SH-SY5Y (cell line): ENCODE measurements around the gene ANKRD52.

Experiments
- GATA2 ChIP-seq: IDR thresholded peaks from 2 replicates; pipeline ENCODE4 v1.6.1; 2011; ENCODE audit warnings: mild to moderate bottlenecking, low read depth, low read length
- GATA3 ChIP-seq: IDR thresholded peaks from 2 replicates; pipeline ENCODE4 v1.6.1; 2011; ENCODE audit warnings: low read depth, mild to moderate bottlenecking, low read length, moderate library complexity

ANKRD52 gene

DNA sequence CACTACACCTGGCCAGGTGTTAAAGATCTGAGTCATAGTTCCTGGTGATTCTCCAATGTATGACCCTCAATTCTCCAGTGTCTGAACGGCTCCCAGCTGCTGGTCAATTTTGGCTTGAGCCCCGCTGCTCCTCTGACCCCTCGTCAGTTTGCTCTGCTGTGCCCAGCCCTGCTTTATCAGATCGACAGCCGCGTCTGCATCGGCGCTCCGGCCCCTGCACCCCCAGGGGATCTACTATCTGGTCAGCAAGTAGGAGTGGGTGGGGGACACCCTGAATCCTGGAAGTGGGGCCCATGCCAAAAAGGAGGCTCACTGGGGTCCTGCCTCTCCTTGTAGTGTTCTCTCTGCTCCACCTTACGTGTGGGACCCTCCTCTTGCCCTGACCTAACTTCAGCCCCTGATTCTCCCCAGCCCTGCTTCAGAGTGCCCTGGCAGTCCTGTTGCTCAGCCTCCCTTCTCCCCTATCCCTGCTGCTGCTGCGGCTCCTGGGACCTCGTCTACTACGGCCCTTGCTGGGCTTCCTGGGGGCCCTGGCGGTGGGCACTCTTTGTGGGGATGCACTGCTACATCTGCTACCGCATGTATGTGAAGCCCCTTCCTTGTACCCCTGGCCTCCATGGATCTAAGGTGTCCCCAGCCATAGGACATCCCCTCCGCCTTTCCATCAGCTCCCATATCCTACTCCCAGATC, 23.3 kb downstream of the ANKRD52 start:
- TF ChIP-seq GATA2 (0 out of 2 replicates have a peak, but pooled peaks have one; percentile 30), GATA3 (no peak)

DNA sequence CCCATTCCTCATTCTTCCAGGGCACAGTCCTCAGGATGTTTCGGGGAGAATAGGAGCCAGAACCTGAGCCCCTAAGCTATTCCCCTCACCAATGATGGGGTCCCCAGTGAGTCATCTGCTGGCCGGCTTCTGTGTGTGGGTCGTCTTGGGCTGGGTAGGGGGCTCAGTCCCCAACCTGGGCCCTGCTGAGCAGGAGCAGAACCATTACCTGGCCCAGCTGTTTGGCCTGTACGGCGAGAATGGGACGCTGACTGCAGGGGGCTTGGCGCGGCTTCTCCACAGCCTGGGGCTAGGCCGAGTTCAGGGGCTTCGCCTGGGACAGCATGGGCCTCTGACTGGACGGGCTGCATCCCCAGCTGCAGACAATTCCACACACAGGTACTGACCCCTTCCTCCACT, 27.0 kb downstream of the ANKRD52 start:
- no peak for TF ChIP-seq GATA2
- TF ChIP-seq GATA3 = no peak

DNA sequence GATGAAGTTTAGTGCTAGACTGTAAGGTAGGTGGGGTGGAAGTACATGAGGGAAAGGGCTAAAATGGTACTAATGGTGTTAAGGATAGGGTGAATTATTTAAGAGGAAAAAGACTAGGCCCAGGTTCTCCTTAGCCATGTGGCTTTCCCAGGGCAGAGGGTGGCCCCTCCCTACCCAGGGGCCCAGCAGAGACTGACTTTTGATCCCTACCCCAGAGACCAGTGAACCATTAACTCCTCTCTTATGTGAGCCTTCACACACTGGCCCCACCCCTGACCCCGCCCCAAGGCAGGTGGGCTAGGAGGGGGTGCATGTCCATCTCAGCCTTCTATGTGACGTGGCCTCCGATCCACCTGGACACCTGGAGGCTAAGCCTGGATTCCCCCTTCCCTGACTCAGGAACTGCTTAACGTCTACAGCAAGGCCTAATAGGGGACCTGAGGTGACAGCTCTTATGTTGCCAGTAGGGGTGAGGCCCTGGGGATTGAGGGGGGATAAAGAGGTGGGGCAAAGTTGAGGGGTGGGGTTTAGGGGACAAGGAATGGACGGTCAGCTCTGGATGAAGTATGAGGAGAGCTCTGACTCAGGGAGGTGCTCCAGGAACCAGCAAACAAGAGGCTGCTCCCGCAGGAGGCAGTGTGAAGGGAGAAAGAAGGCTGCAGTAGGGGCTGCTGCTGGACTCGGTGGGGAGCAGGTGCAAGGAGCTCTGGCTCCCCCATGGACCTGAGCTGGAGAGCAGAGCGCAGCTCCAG, 27.6 kb downstream of the ANKRD52 start:
- TF ChIP-seq GATA3 (no peak), GATA2 (no peak)

DNA sequence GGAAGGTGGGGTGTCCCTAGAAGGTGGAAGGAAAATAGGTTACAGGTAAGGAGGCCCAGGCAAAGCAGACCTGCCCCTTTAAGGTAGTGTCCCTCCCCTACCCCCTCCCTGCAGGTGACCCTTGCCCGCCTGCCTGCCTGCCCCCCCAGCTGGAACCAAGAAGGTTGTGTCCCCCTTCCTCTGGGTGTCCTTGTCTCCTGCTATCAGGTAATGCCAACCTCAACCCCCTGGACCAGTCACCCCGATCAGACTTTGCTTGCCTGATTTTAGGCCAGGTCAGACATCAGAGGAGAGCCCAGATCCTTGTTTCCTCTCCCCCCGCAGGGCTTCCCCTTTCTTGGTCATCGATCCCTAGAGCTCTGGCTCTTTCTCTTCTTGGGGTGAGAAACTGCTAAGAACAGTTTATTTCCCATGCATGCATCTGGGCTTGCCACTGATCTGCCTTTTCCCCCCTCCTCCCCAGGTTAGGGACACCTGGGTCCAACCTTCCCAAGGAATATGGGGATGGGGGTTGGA, 28.2 kb downstream of the ANKRD52 start, which contains the start of gene SLC39A5:
SLC39A5 (plus strand) TSS at position 136 of the 516 bp plus-strand sequence. CDS start 1,224 bp downstream, outside the sequence.
- no peak for TF ChIP-seq GATA3

DNA sequence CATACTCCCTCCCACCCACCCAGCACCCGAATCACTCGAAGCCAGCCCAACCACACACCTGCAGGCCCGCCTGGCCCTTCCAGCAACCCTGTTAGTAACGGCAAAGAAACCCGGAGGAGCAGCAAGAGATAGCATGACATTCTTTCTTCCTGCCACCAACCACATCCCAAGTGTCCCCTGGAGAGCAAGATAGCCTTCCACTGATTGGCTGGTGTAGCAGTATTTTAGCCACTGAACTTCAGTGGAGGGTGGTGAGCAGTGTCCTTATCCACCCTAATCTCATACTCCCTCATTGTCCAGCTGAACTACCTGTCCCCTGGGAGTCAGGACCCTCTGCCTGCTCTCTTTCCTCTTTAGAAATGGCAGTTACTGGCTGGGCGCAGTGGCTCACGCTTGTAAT, 29.1 kb downstream of the ANKRD52 start:
- TF ChIP-seq GATA3 (no peak), GATA2 (no peak)

DNA sequence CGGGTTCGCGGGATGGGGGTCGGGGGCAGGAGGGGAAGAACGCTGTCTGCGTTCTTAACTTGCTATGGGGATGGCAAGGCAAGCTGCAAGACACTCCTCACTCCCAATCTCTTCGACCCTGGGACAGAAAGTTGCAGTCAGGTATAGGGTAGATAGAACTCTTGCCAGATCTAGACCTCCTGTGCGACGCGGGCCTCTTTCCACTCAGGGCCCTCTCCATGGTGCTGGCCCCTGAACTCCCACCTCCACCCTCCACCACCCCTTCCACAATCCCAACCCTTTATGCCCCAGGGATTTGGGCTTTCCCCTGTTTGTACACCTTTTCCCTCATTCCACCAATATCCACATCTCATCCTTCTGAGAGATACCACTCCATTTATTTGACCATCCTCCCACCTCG, 33.2 kb downstream of the ANKRD52 start:
- TF ChIP-seq GATA2 (no peak), GATA3 (no peak)

DNA sequence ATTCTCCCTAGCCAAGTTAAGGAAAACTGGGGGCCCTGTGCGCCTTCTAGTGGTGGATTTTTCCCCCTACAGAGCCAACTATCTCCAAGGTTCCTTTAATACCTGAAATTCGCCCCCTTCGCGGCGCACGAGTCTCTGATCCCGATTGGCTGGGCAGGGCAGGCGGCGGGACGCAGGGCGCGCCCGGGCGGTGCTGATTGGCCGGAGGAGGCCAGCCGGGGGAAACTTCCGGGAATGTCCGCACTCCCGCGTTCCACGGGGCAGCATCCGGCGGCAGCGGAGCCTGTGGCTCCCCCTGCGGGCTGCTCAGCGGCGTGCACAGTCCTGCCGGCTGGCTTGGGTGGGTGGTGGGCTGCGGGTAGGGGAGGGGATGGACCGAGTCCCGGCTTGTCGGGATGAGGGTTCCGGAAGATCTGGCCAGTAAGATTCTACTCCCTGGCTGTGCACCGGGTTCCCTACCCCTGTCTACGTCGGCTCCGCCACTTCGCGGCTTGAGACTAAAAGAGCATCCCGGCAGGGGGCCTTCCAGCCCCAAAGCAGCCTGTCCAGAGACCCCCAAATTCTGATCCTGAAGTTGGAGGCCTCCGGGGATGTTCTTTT, 34.0 kb downstream of the ANKRD52 start, which contains the start of gene NABP2:
NABP2 (plus strand) TSS at position 241 of the 600 bp plus-strand sequence. CDS start 515 bp downstream, outside the sequence.
- TF ChIP-seq GATA3 (no peak), GATA2 (no peak)

DNA sequence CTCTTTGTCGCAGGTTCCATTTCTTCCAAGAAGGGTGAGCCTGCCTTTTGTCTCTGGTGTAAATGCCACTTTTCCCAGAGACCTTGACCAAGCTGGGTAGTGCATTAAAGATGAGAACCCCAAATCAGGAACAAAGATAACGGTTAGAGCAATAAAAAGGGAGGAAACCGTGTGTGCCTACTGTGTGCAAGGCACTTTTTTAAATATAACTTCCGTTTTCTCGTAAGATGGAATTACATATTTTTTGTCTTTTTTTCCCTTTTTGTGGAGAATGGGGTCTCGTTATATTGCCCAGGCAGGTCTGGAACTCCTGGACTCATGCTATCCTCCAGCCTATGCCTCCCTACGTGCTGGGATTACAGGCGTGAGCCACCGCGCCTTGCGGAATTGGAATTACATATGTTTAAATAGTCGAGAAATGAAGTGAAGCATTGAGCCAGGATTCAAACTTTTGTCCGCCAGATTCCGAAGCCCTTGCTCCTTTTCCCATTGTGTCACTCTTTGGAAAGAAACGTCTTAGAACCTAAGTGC, 34.5 kb downstream of the ANKRD52 start:
- TF ChIP-seq GATA3 = no peak

DNA sequence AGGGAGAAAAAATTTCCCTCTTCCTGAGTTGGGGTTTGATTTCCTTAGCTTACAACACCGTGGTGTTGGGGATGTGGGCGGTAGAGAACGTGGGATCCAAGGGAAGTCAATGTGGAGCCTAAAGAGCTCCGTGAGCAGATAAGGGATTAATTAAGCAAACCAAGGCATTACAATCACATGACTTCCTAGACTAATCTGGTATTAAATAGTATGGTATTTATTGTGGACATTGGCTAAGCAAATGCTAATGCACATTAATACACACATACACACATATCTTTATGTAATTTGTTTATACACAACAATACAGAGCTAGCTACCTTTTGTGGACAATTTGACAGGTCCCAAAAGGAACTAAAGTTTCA, 35.7 kb downstream of the ANKRD52 start:
- no peak for TF ChIP-seq GATA2
- TF ChIP-seq GATA3 = no peak

DNA sequence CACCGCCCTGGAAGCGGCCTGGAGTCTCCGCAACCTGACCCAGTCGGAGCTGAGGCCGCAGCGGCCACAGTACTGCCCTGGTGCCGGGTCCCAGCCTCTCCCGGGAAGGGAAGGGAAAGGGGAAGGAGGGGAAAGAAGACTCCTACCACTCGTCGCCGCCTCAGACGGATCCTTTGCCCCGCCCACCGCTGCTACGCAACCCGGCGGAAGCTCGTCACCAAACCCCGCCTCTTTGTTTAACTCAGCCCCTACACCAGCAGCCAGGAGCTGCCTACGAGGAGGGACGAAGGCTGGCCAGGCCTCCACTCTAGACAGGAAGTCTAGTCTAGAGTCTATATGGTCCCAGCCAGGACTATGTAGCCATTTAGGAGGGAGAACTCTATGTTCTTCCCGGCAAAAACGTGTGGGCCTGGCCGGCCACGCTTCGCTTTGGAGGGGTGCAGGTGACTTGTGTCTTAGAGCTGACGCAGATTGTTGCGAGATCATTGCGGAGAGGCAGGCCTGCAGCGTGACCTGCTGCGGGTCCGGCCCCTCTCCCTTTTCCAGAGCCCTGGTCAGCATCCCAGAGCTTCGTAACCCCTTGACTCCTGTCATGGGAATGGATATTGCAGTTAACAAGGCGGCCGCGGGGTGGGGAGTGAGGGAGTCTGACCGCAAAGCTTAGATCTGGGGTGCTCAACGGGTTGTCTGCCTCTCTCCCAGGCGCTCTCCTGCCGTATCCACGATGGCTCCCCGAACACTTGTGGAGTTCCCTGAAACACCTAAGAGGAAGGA, 36.2 kb downstream of the ANKRD52 start, which contains the start of gene RNF41:
RNF41 (minus strand) TSS at position 166 of the 774 bp plus-strand sequence. CDS start 7,875 bp downstream, outside the sequence.
- TF ChIP-seq GATA3 (no peak), GATA2 (no peak)

DNA sequence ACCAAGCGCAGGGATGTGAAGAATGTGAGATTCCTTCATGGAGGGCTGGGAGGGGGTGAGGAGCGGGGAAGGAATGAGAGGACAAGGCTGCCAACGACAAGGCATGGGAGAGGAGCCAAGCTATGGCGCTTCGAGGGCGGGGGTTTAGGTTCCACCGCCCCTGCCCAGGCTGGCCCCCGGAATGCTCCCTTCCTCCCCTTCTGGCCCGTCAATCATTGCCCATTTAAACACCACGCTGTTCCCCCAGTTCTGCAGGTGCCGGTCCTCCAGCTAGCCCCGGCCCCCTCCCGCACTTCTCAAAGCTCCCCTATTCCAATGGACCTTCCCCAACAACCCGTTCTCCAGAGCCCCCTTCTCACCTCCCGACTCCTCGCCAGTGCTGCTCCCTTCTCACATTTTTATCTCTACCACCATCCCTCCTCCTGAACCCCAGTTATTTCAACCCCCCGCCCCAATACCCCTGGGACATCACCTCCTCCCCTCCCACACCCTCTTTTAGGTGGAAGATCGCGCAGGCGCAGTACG, 36.9 kb downstream of the ANKRD52 start:
- TF ChIP-seq GATA2 = no peak
- TF ChIP-seq GATA3 = no peak

DNA sequence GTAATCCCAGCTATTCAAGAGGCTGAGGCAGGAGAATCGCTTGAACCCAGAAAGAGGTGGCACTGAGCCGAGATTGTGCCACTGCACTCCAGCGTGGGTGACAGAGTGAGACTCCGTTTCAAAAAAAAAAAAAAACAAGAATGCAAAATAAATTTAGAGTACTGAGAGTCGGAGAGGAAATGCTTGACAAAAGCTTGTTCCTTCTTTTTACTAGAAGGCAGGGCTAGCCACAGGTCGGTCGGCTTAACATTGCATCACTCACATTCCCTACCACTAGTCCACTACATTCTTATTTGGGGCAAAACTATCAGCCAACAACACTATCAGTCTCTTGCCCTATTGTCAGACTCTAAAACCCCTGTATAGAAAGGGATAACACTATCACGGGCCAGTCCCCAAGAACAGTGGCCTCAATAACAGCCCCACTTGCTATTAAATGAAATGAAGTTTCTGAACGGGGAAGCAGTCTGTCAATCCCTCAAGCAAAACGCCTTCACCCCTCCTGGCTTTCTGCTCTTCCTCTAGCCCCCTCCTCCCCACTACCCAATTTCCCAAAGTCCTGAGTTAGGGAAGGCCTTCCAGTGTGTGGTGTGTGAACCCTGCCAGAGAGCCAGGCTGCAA, 37.5 kb downstream of the ANKRD52 start:
- no peak for TF ChIP-seq GATA2
- TF ChIP-seq GATA3 = no peak

DNA sequence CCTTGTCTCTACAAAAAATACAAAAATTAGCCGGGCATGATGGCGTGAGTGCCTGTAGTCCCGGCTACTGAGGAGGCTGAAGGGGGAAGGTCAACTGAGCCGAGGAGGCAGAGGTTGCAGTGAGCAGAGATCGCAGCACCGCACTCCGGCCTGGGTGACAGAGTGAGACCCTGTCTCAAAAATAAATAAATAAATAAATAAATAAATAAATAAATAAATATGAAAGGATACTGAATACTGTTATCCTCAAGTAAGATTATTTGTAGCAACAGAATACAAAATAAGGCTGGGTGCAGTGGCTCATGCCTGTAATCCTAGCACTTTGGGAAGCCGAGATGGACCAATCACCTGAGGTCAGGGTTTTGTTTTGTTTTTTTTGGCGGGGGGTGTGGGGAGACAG, 38.3 kb downstream of the ANKRD52 start:
- TF ChIP-seq GATA2 = no peak
- no peak for TF ChIP-seq GATA3
